NOMO-1 (cell line): ENCODE results near the gene SLC6A20.
"Not testable (repeated sequence)": the region's sequence is repeated elsewhere in the genome, so short reads cannot be mapped to it uniquely, and the experiment has no call there.

Experiments
- DNase-seq, 2 experiments: peaks; one replicate each; lab custom pipeline; 2025; ENCODE audit not compliant: unreplicated experiment in 2 of 2; lab: John Stamatoyannopoulos, UW

The SLC6A20 gene

GRCh38 chr3:45760878-45761711, 35.2 kb downstream of the SLC6A20 start:
- peak; percentile 9 to 46 for DNase-seq

GRCh38 chr3:45759851-45760250, 36.5 kb downstream of the SLC6A20 start:
- no peak for DNase-seq

- no peak for DNase-seq
Observed at GRCh38 chr3:45758871-45759270, 37.5 kb downstream of the SLC6A20 start.

- DNase-seq: not testable (repeated sequence)
Observed at GRCh38 chr3:45757141-45757540, 39.2 kb downstream of the SLC6A20 start.

- DNase-seq: no peak
Observed at GRCh38 chr3:45756055-45756454, 40.3 kb downstream of the SLC6A20 start.

DNA sequence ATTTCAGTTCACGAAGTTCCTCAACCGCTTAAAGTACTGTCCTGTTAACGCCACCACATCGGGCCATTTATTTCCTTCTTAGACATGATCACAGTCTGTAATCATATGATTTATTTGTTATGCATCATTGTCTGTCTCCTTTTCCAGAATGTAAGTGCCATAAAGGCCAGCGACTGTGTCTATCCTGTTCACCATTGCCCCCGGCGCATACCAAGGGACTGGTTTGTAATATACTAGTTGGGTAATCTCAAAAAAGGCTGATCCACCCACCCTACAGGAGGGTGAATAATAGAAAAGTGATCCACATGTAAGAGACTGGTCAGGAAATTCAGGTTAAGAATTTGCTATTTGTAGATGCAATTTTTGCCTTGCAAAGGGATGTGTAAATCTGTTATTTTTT, 41.9 kb downstream of the SLC6A20 start:
- no peak for DNase-seq

DNA sequence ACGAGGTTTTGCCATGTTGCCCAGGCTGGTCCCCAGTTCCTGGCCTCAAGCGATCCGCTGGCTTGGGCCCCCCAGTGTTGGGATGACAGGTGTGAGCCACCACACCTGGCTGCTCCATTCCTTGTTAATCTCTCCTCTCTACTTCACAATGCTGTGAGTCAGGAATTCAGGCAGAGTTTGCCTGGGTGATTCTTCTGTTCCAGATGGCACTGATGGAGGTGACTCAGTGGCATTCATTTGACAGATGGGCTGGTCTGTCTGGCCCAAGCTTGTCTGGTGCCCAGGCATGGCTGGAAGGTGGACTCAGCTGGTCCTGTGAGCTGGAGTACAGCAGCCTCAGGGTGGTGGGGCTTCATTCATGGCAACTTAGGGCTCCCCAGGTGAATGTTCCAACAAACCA, 43.2 kb downstream of the SLC6A20 start:
- DNase-seq: no peak

- DNase-seq: no peak
Observed at GRCh38 chr3:45751537-45752242, 44.6 kb downstream of the SLC6A20 start.

- no peak for DNase-seq
Observed at GRCh38 chr3:45749880-45750279, 46.5 kb downstream of the SLC6A20 start.

DNA sequence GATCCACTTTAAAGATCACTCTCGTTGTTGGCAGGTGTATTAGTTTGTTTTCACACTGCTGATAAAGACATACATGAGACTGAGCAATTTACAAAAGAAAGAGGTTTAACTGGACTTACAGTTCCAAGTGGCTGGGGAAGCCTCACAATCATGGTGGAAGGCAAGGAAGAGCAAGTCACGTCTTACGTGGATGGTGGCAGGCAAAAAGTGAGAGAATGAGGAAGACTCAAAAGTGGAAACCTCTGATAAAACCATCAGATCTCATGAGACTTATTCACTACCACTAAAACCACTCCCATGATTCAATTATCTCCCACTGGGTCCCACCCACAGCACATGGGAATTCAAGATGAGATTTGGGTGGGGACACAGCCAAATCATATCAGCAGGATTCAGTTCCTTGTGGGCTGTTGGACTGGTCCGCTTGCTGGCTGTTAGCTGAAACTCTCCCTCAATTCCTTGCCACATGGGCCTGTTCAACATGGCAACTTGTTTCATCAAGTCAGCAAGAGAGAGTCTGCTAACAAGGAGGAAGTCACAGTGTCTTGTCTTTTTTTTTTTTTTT, 47.2 kb downstream of the SLC6A20 start:
- DNase-seq: not testable (repeated sequence)

- no peak for DNase-seq
Observed at GRCh38 chr3:45748068-45748467, 48.3 kb downstream of the SLC6A20 start.

DNA sequence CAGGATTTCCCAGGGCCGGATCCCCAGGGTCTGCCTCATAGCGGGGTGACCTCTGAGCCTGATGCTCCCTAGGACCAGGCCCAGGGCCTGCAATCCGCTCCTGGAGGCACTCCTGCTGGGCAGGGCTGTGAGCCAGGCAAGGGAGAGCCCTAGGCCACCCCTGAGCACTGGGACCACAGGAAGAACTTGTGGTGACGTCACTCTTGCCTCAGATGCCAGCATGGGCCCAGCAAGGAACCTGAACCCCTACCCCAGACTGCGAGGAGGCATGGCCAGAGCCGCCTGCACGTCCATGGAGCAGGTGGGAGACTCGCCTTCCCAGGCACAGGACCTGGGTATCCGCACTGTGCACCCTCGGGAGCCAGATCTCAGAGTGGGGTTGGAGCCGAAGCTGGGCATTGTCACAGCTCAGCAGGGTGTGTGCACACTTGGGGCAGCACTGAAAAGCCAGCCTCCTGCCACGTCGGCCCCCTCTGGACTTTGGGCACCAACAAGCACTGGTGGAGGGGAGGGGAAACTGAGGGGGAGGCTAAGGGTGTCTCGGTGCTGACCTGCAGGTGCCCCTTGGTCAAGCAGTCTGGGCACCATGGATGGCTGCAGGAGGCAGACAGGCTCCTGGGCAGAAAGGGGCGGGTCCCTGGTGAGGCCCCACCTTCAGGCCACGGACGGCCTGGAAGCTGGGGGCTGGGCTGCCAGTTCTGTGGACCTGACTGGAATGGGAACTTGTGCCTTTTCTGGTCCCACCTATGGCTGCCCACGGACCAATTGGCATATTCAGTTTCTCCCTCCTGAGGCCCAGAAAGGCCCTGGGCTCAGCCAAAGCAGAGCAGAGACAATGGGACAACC, 49.3 kb downstream of the SLC6A20 start:
- no peak for DNase-seq

GRCh38 chr3:45746165-45746776, 50.1 kb downstream of the SLC6A20 start:
- DNase-seq: no peak

- DNase-seq: no peak
Observed at GRCh38 chr3:45742461-45743089, 53.8 kb downstream of the SLC6A20 start.

- DNase-seq: peak in 1 of 2 experiments; percentile 9
Observed at GRCh38 chr3:45741742-45742460, 54.4 kb downstream of the SLC6A20 start.

- no peak for DNase-seq
Observed at GRCh38 chr3:45741247-45741646, 55.1 kb downstream of the SLC6A20 start.

DNA sequence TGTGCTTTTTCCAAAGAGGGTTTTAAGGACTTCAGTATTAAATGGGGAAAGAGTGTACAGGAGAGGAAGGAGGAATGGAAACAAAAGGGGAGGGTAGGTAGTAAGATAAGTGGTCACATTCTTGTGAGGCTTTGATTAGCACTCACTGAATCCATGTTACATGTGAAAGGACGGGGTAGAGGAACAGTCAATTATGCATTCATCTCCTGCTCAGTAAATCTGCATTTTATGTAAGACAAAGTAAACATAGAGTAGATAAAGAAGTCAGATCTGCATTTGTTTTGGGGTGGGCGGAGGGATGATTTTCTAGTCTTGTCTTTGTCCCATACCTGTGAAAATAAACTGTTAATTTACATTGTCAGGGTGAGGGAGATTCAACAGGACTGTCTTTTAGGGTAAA, 56.3 kb downstream of the SLC6A20 start:
- no peak for DNase-seq

GRCh38 chr3:45737234-45737633, 59.1 kb downstream of the SLC6A20 start:
- DNase-seq: no peak

DNA sequence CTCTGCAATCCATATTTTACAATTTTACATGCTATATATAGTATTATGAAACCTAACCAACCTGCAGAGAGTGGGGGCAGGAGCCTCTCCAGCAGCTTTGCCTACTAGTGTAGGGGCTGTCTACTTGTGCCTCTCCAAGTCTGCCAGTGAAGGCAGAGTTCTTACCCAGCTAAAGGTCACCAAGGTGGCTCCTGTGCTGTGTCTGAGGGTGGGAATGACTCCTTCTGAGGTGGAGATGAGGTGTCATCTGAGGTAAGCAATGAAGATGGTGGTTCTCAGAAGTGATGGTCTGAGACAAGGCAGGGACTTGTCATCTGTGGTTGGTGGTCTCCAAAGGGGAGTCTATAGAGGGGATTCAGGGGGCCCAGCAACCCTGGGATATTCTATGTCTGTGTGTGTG, 59.6 kb downstream of the SLC6A20 start:
- no peak for DNase-seq
